Activated B cell treated with CpG ODN at 0.5 μM for 24 hours (primary cell): ENCODE data around the gene EFS. TPM values are rescaled to one million over a fixed set of nuclear protein-coding genes. Genes with fewer than 3 reads are reported as not detected.

Source experiments
- ATAC-seq: fragments of 200-7000 bp; cut with Tn5 transposase; one replicate; pipeline ENCODE4 v1.10.0; 2021; ENCODE audit warnings: low read depth, mild to moderate bottlenecking, moderate library complexity
- CTCF ChIA-PET: fragments of 350-600 bp; sonication (Branson Sonifier 250); formaldehyde crosslinking; loops from one replicate; lab custom pipeline; 2021; ENCODE audit warnings: antibody characterized with exemption; lab: Charles Lee
- POLR2A ChIA-PET: fragments of 350-600 bp; sonication (Branson Sonifier 250); formaldehyde crosslinking; loops from one replicate; lab custom pipeline; 2021; ENCODE audit warnings: antibody characterized with exemption; lab: Charles Lee
- DNase-seq: peaks from one replicate; pipeline ENCODE4 v3.0.0; 2022
- H3K27ac Mint-ChIP-seq: one replicate; pipeline ENCODE4 v1.8.0; 2020; ENCODE audit warnings: mixed read lengths
- H3K27me3 Mint-ChIP-seq: one replicate; pipeline ENCODE4 v1.8.0; 2021; ENCODE audit warnings: mixed read lengths
- H3K36me3 Mint-ChIP-seq: one replicate; pipeline ENCODE4 v1.8.0; 2021; ENCODE audit warnings: low read depth, mixed read lengths
- H3K4me1 Mint-ChIP-seq: one replicate; pipeline ENCODE4 v1.8.0; 2021; ENCODE audit warnings: mixed read lengths
- H3K4me3 Mint-ChIP-seq: one replicate; pipeline ENCODE4 v1.8.0; 2020; ENCODE audit warnings: mild to moderate bottlenecking, mixed read lengths
- H3K9me3 Mint-ChIP-seq: one replicate; pipeline ENCODE4 v1.8.0; 2020; ENCODE audit warnings: mixed read lengths
- intact Hi-C: fragments of 100-400 bp; cut with micrococcal nuclease; formaldehyde crosslinking; loops from one replicate; pipeline ENCODE4 v1.15.1; 2024
- total RNA-seq: library from RNA; stranded (reverse); gene quantifications from 2 replicates; pipeline ENCODE4 v1.2.3, GENCODE V29; 2022
- TF ChIP-seq, protein P1 (sequence below): fragments of 200-600 bp; IDR thresholded peaks from one replicate; pipeline ENCODE4 v1.8.0; 2022; ENCODE audit warnings: antibody characterized with exemption, mild to moderate bottlenecking

EFS gene
- total RNA-seq, 1 donor from 2014 or later: not detected

DNA sequence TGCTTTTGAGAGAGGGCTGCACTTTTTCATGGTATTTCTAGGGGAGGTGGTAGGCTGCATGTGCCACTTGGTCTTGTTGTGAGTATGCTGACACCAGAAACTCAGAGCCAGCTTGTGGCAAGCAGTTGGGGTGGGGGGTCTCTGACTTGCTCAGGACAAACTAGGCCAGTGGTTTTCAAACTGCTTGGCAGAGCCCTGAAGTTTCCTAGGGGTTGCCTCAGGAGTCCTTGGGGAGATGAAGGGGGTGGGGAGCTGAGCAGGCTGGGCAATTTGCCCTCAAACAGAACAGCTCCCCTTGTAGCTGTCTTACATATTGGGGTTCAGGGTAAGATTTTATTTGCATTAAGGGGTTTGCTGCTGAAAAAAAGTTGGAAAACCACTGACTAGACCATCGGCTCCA lies 54.4 kb downstream of the EFS start:
- POLR2A ChIA-PET: interaction anchor here (1.4 to 14.2 kb wide), 2 partner anchors 8 to 10 kb away, joined by 6 to 339 read pairs; partner anchors contain the start of genes PABPN1 and PPP1R3E
- intact Hi-C loops: no loop called here
- no peak overlapping the region for H3K4me3 Mint-ChIP-seq
- no peaks in the 10 kb centered on the region for H3K27me3 Mint-ChIP-seq
- no peaks in the 10 kb centered on the region for H3K9me3 Mint-ChIP-seq
- DNase-seq: no peak
- peaks cover 6% of the 10 kb centered on the region for H3K36me3 Mint-ChIP-seq
- TF ChIP-seq, protein P1, sequence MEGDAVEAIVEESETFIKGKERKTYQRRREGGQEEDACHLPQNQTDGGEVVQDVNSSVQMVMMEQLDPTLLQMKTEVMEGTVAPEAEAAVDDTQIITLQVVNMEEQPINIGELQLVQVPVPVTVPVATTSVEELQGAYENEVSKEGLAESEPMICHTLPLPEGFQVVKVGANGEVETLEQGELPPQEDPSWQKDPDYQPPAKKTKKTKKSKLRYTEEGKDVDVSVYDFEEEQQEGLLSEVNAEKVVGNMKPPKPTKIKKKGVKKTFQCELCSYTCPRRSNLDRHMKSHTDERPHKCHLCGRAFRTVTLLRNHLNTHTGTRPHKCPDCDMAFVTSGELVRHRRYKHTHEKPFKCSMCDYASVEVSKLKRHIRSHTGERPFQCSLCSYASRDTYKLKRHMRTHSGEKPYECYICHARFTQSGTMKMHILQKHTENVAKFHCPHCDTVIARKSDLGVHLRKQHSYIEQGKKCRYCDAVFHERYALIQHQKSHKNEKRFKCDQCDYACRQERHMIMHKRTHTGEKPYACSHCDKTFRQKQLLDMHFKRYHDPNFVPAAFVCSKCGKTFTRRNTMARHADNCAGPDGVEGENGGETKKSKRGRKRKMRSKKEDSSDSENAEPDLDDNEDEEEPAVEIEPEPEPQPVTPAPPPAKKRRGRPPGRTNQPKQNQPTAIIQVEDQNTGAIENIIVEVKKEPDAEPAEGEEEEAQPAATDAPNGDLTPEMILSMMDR: no peak
- H3K4me1 Mint-ChIP-seq: peaks cover 26% of the 10 kb centered on the region
- H3K27ac Mint-ChIP-seq: no peak overlapping the region
- CTCF ChIA-PET: no interaction called here
- ATAC-seq: no peak

DNA sequence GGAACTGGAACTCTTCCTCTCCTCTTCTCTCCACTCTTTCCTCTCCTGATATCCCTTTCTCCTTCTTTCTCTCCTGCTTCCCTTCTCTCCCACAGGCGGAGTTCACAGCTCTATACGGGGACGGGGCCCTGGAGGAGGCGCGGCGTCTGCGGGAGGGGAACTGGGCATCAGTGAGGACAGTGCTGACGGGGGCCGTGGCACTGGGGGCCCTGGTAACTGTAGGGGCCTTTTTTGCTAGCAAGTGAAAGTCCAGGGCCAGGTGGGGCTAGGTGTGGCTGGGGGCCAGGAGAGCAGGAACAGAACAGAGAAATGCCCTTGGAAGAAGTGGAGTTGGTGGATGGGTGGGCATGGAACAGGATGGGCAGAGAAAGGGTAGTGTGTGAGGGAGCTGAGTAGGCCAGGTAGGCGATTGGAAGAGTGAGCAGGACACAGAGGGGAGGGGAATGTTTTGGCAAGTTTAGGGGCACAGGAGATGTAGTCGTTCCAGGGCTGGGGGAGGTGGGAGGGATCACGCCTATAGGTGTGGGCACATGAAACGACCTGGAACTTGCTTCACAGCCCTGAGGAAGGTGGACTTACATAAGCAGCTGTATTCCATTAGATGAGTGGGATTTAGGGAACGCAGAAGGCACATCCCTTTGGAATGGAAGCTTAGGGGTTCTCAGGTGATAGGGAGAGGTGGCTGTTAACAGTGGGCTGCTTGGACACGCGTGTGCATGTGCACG lies 56.1 kb downstream of the EFS start:
- ChIA-PET POLR2A (interaction anchor here (1.1 to 14.2 kb wide), 2 partner anchors 11 to 18 kb away, joined by 5 to 339 read pairs; partner anchors contain the start of gene PABPN1), CTCF (no interaction called here)
- TF ChIP-seq, protein P1: no peak
- no peak for DNase-seq
- ATAC-seq: no peak
- Mint-ChIP-seq H3K4me1 (peaks cover 31% of the 10 kb centered on the region), H3K27me3 (no peaks in the 10 kb centered on the region), H3K4me3 (no peak overlapping the region), H3K9me3 (no peaks in the 10 kb centered on the region), H3K27ac (no peak overlapping the region), H3K36me3 (peaks cover 6% of the 10 kb centered on the region)
- intact Hi-C loops: loop anchor here (10.0 kb wide), 1 partner anchor 924 kb away; no protein-coding TSS in a partner anchor

DNA sequence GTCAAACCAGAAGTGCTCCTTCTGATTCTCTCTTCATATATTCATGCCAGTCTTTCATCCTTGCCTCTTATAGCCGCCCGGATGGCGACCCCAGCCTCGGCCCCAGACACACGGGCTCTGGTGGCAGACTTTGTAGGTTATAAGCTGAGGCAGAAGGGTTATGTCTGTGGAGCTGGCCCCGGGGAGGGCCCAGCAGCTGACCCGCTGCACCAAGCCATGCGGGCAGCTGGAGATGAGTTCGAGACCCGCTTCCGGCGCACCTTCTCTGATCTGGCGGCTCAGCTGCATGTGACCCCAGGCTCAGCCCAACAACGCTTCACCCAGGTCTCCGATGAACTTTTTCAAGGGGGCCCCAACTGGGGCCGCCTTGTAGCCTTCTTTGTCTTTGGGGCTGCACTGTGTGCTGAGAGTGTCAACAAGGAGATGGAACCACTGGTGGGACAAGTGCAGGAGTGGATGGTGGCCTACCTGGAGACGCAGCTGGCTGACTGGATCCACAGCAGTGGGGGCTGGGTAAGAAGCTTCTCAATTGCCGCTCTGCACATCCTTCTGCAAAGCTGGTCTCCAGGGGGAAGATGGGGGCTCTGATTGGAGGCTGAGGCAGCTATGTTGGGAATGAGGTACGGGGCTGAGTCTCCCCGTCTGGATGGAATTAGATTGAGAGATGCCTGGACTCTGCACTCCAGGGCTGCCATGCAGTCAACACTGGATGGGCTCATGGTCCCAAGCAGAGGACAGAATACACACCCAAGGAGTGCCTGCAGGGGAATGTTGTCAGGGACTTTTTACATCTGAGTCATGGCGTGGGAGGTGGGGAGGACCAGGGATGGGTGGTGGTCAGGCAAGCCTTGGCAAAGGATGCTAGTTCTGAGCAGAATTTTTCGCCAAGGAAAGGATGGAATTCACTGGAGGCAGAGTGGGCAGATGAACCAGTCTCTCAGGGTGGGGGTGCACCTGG lies 57.0 kb downstream of the EFS start:
- Mint-ChIP-seq H3K9me3 (no peaks in the 10 kb centered on the region), H3K27me3 (no peaks in the 10 kb centered on the region), H3K4me1 (peaks cover 33% of the 10 kb centered on the region), H3K36me3 (peaks cover 6% of the 10 kb centered on the region), H3K27ac (peak overlapping the region; percentile 79), H3K4me3 (peak overlapping the region; percentile 82)
- intact Hi-C loops: loop anchor here (10.0 kb wide), 1 partner anchor 923 kb away; no protein-coding TSS in a partner anchor
- POLR2A ChIA-PET: interaction anchor here (1.1 to 14.2 kb wide), 2 partner anchors 12 to 19 kb away, joined by 5 to 339 read pairs; partner anchors contain the start of gene PABPN1
- ATAC-seq (no peak), DNase-seq (no peak)
- TF ChIP-seq, protein P1: no peak
- CTCF ChIA-PET: no interaction called here

DNA sequence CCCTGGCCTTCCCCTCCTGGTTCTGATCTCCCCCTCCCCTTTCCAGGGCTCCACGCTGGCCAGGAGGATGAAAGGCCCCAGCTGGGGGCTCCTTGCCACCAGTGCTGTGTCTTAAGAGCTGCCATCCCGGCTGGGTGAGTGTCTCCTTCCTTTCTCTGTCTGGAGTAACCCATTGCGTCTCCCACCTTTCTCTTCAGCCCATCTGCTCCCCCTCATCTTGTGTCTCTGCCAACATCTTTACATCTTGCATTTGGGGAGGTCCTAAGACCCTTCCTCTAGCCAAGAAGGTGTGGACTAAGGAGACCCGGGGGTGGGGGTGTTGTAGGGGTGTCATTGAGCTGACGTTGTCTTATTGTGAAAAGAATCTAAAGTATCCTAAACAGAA lies 57.8 kb downstream of the EFS start:
- no peaks in the 10 kb centered on the region for H3K27me3 Mint-ChIP-seq
- peaks cover 37% of the 10 kb centered on the region for H3K4me1 Mint-ChIP-seq
- CTCF ChIA-PET: no interaction called here
- H3K27ac Mint-ChIP-seq: peak overlapping the region; percentile 79
- no peaks in the 10 kb centered on the region for H3K9me3 Mint-ChIP-seq
- TF ChIP-seq, protein P1: no peak
- ATAC-seq: no peak
- H3K4me3 Mint-ChIP-seq: peak overlapping the region; percentile 82
- POLR2A ChIA-PET: interaction anchor here (0.6 to 14.2 kb wide), 5 partner anchors 10 to 707 kb away, joined by 3 to 339 read pairs (median 7); partner anchors contain the start of genes ACIN1, C14orf119 and PABPN1
- peaks cover 9% of the 10 kb centered on the region for H3K36me3 Mint-ChIP-seq
- intact Hi-C loops: loop anchor here (10.0 kb wide), 1 partner anchor 922 kb away; no protein-coding TSS in a partner anchor
- no peak for DNase-seq
